ENCODE results near the gene ARF1.

ARF1 gene

DNA sequence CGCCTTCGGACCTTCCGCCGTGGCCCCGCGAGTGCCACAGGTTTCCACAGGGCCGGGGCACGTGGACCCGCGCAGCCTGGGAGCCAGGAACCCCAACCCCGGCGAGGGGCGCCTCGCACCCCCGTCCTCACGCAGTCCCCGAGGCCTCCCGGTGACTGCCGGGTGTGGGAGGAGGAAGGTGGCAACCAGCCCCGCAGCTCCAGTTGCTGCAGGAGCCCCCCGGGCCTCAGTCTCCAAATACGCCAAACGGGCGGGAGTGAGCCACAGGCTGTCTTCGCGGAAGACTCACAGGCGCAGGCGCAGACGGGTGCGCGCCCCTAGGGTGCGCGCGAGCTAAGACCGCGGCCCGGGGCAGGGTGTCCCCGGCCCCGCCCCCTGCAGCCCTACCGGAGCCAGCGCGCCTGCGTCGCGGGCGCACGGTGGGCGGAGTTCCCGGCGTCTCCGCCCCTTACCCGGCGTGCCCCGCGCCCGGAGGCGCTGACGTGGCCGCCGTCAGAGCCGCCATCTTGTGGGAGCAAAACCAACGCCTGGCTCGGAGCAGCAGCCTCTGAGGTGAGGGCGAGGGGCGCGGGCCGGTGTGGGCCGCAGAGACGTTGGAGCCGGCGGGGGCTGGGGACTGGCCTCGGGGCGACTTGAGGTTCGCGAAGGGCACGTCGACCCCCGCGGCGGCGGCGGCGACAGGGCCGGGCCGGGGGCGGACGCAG lies at the start of gene ARF1:
Gene ARF1, plus strand, starts transcription at position 495 of the 704 bp plus-strand sequence. CDS start 14,407 bp downstream, outside the sequence.
- peak in 1 of 2 experiments; percentile 67 for DNase-seq

- no peak for DNase-seq
Observed at GRCh38 chr1:228033376-228033775, 49.1 kb upstream of the ARF1 start.

- no peak for DNase-seq
Observed at GRCh38 chr1:228034954-228035837, 47.3 kb upstream of the ARF1 start.

- no peak for DNase-seq
Observed at GRCh38 chr1:228035844-228036243, 46.7 kb upstream of the ARF1 start.

GRCh38 chr1:228036701-228037231 lies 45.7 kb upstream of the ARF1 start:
- DNase-seq, result no peak

DNA sequence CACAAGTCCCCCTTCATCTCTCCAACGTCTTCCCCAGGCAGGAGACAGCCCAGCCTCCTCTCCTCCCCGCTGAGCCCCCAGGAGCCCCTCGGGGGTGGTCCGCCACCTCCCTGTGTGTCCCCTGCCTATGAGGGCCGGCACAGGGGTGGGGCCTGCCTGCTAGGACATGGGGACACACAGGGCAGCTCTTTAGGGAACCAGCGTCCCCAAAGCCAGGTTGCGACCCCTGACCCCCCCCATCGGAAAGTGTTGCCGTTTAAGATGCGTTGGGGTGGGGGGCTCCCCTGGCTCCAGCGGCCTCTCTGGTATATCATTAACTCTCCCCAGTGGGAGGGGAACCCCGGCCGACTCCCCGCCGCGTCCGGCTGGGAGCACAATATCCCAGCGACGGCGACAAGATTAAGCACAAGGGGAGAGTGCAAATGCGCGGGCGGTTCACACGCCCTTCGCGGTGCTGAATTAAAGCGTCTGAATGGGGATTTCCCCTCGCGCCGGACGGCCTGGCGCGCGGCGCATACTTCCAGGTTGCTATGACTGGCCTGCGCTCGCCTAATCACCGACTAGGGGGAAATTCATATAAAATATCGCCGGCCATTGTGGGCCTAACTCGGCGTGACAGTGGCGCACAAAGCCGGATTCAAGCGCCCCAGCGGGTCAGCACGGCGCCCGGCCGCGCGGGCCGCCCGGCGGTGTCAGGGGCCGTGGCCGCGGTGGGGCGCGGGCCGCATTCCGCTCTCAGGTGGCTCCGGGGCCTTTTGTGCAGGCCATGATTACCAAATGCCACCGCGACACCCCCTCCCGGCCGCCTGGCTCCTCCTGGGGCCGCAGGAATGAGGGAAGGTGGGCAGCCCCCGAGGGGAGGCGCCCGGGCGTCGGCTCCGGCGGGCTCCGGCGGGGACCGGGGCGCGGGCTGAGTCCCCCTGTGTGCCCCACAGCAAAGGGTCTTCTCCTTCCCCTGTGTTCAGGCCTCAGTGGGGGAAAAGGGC lies 44.8 kb upstream of the ARF1 start:
- no peak for DNase-seq

GRCh38 chr1:228038387-228039005 lies 44.0 kb upstream of the ARF1 start:
- DNase-seq, result no peak

GRCh38 chr1:228039006-228039903 lies 43.3 kb upstream of the ARF1 start:
- DNase-seq, result no peak

DNA sequence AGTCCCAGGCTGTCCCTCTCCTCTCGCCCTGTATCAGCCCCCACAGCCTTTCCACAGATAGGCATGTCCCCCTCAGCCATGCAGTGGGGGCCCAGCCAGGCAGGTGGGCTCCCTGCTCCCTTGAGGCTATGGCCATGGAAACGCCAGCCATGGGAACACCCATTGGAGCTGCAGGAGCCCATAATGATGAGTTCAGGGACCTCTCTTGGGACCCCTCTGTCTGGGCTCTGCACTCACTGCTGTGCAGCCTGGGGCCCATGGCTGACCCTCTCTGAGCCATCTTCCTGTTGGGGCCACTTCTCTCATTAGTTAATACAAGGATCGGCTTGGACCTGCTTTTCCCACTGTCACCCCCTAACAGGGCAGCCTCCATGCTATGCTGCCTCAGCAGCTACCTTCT lies 42.5 kb upstream of the ARF1 start:
- no peak for DNase-seq

- DNase-seq, result no peak
Observed at GRCh38 chr1:228041316-228041715, 41.2 kb upstream of the ARF1 start.

- no peak for DNase-seq
Observed at GRCh38 chr1:228042508-228042907, 40.0 kb upstream of the ARF1 start.

DNA sequence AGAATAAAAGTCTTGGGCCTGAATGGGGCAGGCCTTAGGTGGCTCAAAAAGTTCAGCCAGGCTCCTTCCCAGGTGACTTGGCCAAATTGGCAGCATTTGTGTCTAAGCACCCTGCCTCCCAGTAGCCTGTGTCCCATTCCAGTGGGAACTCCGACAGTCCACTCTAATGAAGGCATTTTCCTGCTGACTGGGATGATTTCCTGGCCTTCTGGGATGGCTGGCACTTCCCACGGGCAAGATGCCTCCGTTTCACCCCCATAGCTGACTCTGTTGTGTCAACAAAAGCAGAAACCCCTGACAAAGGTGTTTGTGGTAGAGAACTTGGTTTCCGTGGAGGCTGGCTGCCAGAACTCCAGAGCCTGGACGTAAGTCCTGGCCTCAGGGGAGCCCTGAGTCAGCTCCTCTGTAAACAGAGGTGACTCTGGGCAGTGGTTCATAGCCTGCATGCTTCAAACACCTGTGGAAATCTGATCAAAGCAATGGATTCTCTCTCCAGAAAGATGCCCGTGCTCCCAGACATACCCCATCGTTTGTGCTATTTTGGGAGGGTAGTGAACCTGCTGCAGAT lies 39.1 kb upstream of the ARF1 start:
- DNase-seq, result no peak

GRCh38 chr1:228044961-228045360 lies 37.5 kb upstream of the ARF1 start:
- no peak for DNase-seq

- no peak for DNase-seq
Observed at GRCh38 chr1:228045405-228045804, 37.1 kb upstream of the ARF1 start.

DNA sequence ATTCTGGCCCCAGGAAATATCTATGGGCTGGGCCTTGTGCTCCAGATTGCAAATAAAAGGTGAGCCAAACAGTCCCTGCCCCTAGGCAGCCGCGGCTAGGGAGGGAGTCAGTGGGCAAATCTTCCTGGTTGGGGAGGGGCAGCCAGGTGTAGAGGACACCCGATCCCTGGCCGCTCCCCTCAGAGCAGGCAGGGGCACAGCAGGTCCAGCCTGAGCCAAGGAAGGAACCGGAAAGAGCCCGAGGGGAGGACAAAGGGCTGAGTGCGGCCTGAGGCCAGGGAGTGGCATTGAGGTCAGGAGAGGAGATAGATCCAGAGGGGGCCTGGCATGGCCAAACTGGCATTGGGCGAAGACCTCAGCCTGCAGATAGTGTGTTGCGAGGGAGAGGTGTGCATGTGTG lies 36.6 kb upstream of the ARF1 start:
- DNase-seq, result no peak

- DNase-seq, result no peak
Observed at GRCh38 chr1:228046421-228047182, 35.9 kb upstream of the ARF1 start.

GRCh38 chr1:228047183-228047466 lies 35.4 kb upstream of the ARF1 start:
- no peak for DNase-seq

- no peak for DNase-seq
Observed at GRCh38 chr1:228048120-228048519, 34.4 kb upstream of the ARF1 start.

DNA sequence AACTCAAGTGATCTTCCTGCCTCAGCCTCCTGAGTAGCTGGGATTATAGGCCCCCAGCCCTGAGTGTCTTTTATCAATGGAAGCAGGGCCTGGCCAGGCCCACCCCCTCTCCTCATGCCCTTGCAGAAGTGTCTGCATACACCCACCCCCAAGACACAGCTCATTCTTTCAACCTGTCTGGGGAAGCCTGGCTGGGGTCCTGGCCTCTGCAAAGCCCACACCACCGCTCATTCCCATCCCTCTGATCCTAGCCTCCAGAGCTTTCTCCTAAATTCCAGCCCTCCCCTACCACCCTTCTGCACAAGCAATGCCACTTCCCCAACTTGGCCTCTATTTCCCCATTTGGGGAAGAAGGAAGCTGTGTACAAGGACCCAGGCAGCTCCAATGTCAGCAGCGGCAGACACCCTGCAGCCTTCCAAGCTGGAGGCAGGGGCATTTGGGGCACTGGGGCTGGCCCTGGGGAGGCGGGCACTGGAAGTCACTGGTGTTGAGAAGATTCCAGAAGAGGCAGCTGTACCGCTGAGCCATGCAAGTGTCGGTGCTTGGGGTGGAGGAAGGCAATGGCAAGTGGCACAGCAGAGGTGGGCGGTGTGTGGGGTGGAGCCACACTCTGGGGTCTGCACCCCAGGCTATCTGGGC lies 33.7 kb upstream of the ARF1 start:
- DNase-seq, result no peak
